ENCODE data around the gene CLEC3B.

DNA sequence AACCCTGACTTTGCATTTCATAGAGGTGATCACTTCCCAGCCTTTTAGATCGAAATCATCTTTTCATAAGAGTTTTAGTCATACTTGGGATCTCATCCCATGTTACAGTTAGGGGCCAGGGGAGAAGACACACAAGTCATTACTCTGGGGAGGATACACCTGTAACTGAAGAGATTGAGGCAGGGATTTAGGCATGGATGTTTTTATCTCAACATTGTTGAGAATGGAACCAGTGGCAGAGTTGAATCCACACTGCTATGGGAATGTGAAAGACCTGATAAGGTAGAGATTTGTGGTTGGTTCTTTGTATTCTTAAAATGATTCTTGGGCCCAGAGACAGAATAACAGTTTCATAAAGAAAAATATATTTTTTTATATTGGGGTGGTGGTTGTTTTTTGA, 16.2 kb upstream of the CLEC3B start:
- TF ChIP-seq, protein P1, sequence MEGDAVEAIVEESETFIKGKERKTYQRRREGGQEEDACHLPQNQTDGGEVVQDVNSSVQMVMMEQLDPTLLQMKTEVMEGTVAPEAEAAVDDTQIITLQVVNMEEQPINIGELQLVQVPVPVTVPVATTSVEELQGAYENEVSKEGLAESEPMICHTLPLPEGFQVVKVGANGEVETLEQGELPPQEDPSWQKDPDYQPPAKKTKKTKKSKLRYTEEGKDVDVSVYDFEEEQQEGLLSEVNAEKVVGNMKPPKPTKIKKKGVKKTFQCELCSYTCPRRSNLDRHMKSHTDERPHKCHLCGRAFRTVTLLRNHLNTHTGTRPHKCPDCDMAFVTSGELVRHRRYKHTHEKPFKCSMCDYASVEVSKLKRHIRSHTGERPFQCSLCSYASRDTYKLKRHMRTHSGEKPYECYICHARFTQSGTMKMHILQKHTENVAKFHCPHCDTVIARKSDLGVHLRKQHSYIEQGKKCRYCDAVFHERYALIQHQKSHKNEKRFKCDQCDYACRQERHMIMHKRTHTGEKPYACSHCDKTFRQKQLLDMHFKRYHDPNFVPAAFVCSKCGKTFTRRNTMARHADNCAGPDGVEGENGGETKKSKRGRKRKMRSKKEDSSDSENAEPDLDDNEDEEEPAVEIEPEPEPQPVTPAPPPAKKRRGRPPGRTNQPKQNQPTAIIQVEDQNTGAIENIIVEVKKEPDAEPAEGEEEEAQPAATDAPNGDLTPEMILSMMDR (conservative IDR thresholded peaks at IDR 0.05; ENCODE audit: low read length) = no peak
- no peak for TF ChIP-seq EZH2phosphoT487 (IDR thresholded peaks at IDR 0.05; ENCODE audit: borderline replicate concordance)

Data from Loucy (cell line).